GM12878 (cell line): ENCODE results near the gene PCK2. TPM values are rescaled to one million over a fixed set of nuclear protein-coding genes. Genes with fewer than 3 reads are reported as not detected.
A peak's percentile ranks its signal among the peaks of the same experiment; 100 is the strongest.

Experiments
- BRCA1 ChIP-seq: IDR thresholded peaks from 2 replicates; pipeline ENCODE4 v1.6.1; 2011; ENCODE audit warnings: low read depth, low read length, improper control_type of control experiment
- CHD2 ChIP-seq: IDR thresholded peaks from 2 replicates; pipeline ENCODE4 v1.6.1; 2011; ENCODE audit warnings: low read depth, low read length, improper control_type of control experiment, borderline replicate concordance
- EGR1 ChIP-seq, 2 experiments: IDR thresholded peaks; 1 replicate in 1 of 2; 2 replicates in 1 of 2; pipeline ENCODE4 v1.6.1; 2011 to 2012; ENCODE audit warnings: low read depth in 2 of 2, low read length in 2 of 2, borderline replicate concordance in 1 of 2, mild to moderate bottlenecking in 1 of 2, moderate library complexity in 1 of 2
- EZH2 ChIP-seq: IDR thresholded peaks from 2 replicates; pipeline ENCODE4 v1.6.1; 2012; ENCODE audit warnings: low read depth, mild to moderate bottlenecking, control low read depth, inconsistent platforms, low read length, borderline replicate concordance; ENCODE audit not compliant: control insufficient read depth
- FOXK2 ChIP-seq: fragments of 450-650 bp; IDR thresholded peaks from 2 replicates; pipeline ENCODE4 v1.6.1; 2017; ENCODE audit warnings: mild to moderate bottlenecking, moderate library complexity
- FOXM1 ChIP-seq: IDR thresholded peaks from 2 replicates; pipeline ENCODE4 v1.6.1; 2012; ENCODE audit warnings: low read depth, mild to moderate bottlenecking, inconsistent platforms, low read length, moderate library complexity
- MYC ChIP-seq: IDR thresholded peaks from 2 replicates; pipeline ENCODE4 v1.6.1; 2011; ENCODE audit warnings: mild to moderate bottlenecking, low read length, moderate library complexity, inconsistent platforms; ENCODE audit not compliant: insufficient read depth, insufficient replicate concordance, insufficient read length, severe bottlenecking
- PAX8 ChIP-seq: fragments of 450-650 bp; IDR thresholded peaks from 2 replicates; pipeline ENCODE4 v1.6.1; 2017; ENCODE audit warnings: mild to moderate bottlenecking, moderate library complexity
- RCOR1 ChIP-seq: conservative IDR thresholded peaks from 2 replicates; pipeline ENCODE4 v1.6.1; 2012; ENCODE audit warnings: low read depth, low read length, improper control_type of control experiment
- RFX5 ChIP-seq: IDR thresholded peaks from 2 replicates; pipeline ENCODE4 v1.6.1; 2011; ENCODE audit warnings: low read depth, low read length, improper control_type of control experiment
- SIN3A ChIP-seq: IDR thresholded peaks from 2 replicates; pipeline ENCODE4 v1.6.1; 2012; ENCODE audit warnings: low read depth, low read length, improper control_type of control experiment
- SP1 ChIP-seq: IDR thresholded peaks from one replicate; pipeline ENCODE4 v1.6.1; 2011; ENCODE audit warnings: low read depth, low read length
- TAF1 ChIP-seq: IDR thresholded peaks from 2 replicates; pipeline ENCODE4 v1.6.1; 2011; ENCODE audit warnings: mild to moderate bottlenecking, low read depth, low read length, borderline replicate concordance
- ZSCAN29 ChIP-seq: fragments of 450-650 bp; IDR thresholded peaks from 2 replicates; pipeline ENCODE4 v1.6.1; 2017; ENCODE audit warnings: mild to moderate bottlenecking, moderate library complexity
- polyA plus RNA-seq, 11 experiments: library from polyadenylated mRNA; depleted of rRNA in 4 of 11; unstranded in 6 of 11; stranded (reverse) in 5 of 11; fragments of >200 nt; fragmentation: Nextera tagmentation in 4 of 11; fragmentation: Illumina TruSeq in 1 of 11; extraction: Ambion mirVana in 4 of 11; extraction: Trizol in 1 of 11; gene quantifications; 1 replicate in 1 of 11; 2 replicates in 10 of 11; pipeline versions ENCODE4 v1.2.1 to v1.2.3, GENCODE V29; 2011 to 2016; ENCODE audit warnings: inconsistent platforms in 2 of 11, missing spikeins in 2 of 11, low read depth in 1 of 11
- total RNA-seq, 4 experiments: library from RNA; depleted of rRNA in 3 of 4; stranded (reverse); fragments of >200 nt in 3 of 4; fragmentation: Illumina TruSeq in 1 of 4; extraction: Trizol in 1 of 4; gene quantifications; 2 replicates each; pipeline versions ENCODE4 v1.2.1 to v1.2.3, GENCODE V29; 2013 to 2021
- TF ChIP-seq, protein P1 (sequence below): IDR thresholded peaks from 2 replicates; pipeline ENCODE4 v1.6.1; 2012; ENCODE audit warnings: improper control_type of control experiment, low read depth, low read length; ENCODE audit not compliant: insufficient replicate concordance
- TF ChIP-seq, protein P2 (sequence below): fragments of 450-650 bp; formaldehyde crosslinking; IDR thresholded peaks from 2 replicates; pipeline ENCODE4 v1.4.0; 2022; ENCODE audit warnings: mild to moderate bottlenecking, moderate library complexity
- TF ChIP-seq, protein P3 (sequence below): fragments of 450-650 bp; IDR thresholded peaks from 2 replicates; pipeline ENCODE4 v1.6.1; 2017; ENCODE audit warnings: mild to moderate bottlenecking, moderate library complexity

The PCK2 gene
- total and polyA plus RNA-seq, 10 of the 15 experiments (the other 5 are each of a cell fraction or from before 2014, with no cell fraction given): 6.6 to 110 (median 44.6) TPM

DNA sequence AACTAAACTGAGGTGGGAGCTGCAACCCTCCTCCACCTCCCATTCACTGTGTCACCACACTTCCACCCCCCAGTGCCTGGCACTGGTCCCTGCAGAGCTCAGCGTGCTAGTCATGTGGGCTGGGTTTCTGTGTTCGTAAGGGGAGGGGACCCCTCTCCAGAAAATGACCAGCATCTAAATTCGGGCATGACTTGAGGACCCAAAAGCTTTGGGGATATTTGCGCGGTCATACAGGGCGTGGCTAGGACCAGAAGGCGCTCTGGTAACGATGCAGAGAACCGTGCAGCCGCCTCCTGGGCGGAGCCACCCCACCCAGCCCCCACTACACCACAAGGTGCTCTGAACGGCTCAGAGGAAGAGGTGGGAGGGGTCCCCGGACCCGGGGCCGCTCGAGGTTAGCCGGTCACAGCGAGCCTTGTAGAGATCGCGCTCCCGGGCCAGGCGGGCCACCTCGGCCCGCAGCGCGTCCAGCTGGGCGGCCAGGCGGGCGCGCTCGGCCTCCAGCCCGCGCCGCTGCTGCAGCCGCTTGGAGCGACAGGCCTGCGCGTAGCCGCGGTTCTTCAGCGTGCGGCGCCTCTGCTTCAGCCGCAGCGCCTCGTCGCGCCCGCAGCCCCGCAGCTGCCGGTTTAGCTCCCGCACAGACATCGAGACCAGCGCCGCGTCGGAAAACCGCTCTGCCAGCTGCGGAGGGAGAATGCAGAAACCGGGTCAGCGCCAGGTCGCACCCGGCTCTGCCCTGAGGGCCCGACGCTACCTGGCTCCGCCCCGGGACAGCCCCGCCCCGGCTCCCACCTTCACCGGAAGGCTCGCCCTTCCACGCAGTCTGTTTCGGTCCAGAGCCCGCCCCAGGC, 13.0 kb upstream of the PCK2 start (continued):
- TF ChIP-seq, protein P1, sequence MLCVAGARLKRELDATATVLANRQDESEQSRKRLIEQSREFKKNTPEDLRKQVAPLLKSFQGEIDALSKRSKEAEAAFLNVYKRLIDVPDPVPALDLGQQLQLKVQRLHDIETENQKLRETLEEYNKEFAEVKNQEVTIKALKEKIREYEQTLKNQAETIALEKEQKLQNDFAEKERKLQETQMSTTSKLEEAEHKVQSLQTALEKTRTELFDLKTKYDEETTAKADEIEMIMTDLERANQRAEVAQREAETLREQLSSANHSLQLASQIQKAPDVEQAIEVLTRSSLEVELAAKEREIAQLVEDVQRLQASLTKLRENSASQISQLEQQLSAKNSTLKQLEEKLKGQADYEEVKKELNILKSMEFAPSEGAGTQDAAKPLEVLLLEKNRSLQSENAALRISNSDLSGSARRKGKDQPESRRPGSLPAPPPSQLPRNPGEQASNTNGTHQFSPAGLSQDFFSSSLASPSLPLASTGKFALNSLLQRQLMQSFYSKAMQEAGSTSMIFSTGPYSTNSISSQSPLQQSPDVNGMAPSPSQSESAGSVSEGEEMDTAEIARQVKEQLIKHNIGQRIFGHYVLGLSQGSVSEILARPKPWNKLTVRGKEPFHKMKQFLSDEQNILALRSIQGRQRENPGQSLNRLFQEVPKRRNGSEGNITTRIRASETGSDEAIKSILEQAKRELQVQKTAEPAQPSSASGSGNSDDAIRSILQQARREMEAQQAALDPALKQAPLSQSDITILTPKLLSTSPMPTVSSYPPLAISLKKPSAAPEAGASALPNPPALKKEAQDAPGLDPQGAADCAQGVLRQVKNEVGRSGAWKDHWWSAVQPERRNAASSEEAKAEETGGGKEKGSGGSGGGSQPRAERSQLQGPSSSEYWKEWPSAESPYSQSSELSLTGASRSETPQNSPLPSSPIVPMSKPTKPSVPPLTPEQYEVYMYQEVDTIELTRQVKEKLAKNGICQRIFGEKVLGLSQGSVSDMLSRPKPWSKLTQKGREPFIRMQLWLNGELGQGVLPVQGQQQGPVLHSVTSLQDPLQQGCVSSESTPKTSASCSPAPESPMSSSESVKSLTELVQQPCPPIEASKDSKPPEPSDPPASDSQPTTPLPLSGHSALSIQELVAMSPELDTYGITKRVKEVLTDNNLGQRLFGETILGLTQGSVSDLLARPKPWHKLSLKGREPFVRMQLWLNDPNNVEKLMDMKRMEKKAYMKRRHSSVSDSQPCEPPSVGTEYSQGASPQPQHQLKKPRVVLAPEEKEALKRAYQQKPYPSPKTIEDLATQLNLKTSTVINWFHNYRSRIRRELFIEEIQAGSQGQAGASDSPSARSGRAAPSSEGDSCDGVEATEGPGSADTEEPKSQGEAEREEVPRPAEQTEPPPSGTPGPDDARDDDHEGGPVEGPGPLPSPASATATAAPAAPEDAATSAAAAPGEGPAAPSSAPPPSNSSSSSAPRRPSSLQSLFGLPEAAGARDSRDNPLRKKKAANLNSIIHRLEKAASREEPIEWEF: no peak
- TF ChIP-seq FOXK2: no peak
- TF ChIP-seq, protein P2, sequence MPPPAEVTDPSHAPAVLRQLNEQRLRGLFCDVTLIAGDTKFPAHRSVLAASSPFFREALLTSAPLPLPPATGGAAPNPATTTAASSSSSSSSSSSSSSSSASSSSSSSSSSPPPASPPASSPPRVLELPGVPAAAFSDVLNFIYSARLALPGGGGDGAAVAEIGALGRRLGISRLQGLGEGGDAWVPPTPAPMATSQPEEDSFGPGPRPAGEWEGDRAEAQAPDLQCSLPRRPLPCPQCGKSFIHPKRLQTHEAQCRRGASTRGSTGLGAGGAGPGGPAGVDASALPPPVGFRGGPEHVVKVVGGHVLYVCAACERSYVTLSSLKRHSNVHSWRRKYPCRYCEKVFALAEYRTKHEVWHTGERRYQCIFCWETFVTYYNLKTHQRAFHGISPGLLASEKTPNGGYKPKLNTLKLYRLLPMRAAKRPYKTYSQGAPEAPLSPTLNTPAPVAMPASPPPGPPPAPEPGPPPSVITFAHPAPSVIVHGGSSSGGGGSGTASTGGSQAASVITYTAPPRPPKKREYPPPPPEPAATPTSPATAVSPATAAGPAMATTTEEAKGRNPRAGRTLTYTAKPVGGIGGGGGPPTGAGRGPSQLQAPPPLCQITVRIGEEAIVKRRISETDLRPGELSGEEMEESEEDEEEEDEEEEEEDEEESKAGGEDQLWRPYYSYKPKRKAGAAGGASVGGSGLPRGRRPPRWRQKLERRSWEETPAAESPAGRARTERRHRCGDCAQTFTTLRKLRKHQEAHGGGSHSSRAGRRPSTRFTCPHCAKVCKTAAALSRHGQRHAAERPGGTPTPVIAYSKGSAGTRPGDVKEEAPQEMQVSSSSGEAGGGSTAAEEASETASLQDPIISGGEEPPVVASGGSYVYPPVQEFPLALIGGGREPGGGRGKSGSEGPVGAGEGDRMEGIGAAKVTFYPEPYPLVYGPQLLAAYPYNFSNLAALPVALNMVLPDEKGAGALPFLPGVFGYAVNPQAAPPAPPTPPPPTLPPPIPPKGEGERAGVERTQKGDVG (CRISPR knock-in tag): no peak
- TF ChIP-seq CHD2: no peak
- no peak for TF ChIP-seq MYC
- TF ChIP-seq ZSCAN29: peak; percentile 71; the same call in 1 of the 2 replicates
- no peak for TF ChIP-seq EGR1 (IDR thresholded peaks at IDR 0.05; ENCODE audit: borderline replicate concordance in 1 of 2, low read depth in 2 of 2, low read length in 2 of 2)
- TF ChIP-seq PAX8: no peak
- TF ChIP-seq BRCA1: no peak
- no peak for TF ChIP-seq SIN3A
- no peak for TF ChIP-seq TAF1
- no peak for TF ChIP-seq FOXM1
- TF ChIP-seq, protein P3, sequence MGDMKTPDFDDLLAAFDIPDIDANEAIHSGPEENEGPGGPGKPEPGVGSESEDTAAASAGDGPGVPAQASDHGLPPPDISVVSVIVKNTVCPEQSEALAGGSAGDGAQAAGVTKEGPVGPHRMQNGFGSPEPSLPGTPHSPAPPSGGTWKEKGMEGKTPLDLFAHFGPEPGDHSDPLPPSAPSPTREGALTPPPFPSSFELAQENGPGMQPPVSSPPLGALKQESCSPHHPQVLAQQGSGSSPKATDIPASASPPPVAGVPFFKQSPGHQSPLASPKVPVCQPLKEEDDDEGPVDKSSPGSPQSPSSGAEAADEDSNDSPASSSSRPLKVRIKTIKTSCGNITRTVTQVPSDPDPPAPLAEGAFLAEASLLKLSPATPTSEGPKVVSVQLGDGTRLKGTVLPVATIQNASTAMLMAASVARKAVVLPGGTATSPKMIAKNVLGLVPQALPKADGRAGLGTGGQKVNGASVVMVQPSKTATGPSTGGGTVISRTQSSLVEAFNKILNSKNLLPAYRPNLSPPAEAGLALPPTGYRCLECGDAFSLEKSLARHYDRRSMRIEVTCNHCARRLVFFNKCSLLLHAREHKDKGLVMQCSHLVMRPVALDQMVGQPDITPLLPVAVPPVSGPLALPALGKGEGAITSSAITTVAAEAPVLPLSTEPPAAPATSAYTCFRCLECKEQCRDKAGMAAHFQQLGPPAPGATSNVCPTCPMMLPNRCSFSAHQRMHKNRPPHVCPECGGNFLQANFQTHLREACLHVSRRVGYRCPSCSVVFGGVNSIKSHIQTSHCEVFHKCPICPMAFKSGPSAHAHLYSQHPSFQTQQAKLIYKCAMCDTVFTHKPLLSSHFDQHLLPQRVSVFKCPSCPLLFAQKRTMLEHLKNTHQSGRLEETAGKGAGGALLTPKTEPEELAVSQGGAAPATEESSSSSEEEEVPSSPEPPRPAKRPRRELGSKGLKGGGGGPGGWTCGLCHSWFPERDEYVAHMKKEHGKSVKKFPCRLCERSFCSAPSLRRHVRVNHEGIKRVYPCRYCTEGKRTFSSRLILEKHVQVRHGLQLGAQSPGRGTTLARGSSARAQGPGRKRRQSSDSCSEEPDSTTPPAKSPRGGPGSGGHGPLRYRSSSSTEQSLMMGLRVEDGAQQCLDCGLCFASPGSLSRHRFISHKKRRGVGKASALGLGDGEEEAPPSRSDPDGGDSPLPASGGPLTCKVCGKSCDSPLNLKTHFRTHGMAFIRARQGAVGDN: 0 out of 2 replicates have a peak, but pooled peaks have one; percentile 62
- TF ChIP-seq SP1: no peak
- no peak for TF ChIP-seq RFX5
- TF ChIP-seq EZH2: no peak
- no peak for TF ChIP-seq RCOR1
